B cell (primary cell): ENCODE data around the gene CABP2.

Experiments
- EZH2 ChIP-seq: IDR thresholded peaks from 2 replicates; pipeline ENCODE4 v1.6.1; 2012; ENCODE audit warnings: borderline replicate concordance, low read depth, mild to moderate bottlenecking, moderate library complexity, low read length; ENCODE audit not compliant: insufficient read depth, poor library complexity, severe bottlenecking
- TF ChIP-seq, protein P1 (sequence below): fragments of 200-600 bp; IDR thresholded peaks from one replicate; pipeline ENCODE4 v1.8.0; 2022; ENCODE audit warnings: antibody characterized with exemption, mild to moderate bottlenecking

DNA sequence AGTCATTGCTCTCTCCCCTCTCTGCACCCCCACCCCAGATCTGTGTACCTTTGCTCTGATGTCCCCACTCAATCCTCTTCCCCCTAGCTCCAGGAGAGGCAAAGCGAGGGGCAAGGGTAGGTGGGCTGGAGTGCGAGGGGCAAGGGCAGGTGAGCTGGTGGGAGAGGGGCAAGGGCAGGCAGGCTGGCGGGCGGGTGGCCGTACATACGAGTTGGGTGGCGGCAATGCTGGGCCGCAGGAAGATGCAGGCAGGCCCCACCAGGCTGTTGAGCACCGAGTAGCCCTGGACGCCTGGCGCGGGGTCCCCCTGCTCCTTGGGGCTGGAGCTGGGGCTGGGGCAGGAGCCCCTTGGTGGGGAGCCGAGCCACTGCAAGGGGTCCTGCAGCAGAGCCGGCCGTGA, 908 bp downstream of the CABP2 start:
- TF ChIP-seq, protein P1, sequence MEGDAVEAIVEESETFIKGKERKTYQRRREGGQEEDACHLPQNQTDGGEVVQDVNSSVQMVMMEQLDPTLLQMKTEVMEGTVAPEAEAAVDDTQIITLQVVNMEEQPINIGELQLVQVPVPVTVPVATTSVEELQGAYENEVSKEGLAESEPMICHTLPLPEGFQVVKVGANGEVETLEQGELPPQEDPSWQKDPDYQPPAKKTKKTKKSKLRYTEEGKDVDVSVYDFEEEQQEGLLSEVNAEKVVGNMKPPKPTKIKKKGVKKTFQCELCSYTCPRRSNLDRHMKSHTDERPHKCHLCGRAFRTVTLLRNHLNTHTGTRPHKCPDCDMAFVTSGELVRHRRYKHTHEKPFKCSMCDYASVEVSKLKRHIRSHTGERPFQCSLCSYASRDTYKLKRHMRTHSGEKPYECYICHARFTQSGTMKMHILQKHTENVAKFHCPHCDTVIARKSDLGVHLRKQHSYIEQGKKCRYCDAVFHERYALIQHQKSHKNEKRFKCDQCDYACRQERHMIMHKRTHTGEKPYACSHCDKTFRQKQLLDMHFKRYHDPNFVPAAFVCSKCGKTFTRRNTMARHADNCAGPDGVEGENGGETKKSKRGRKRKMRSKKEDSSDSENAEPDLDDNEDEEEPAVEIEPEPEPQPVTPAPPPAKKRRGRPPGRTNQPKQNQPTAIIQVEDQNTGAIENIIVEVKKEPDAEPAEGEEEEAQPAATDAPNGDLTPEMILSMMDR, result no peak
- TF ChIP-seq EZH2, result no peak
